GM19351 (cell line): ENCODE measurements around the gene HBP1.
"Not testable (repeated sequence)": the region's sequence is repeated elsewhere in the genome, so short reads cannot be mapped to it uniquely, and the experiment has no call there.

Source experiments
- ATAC-seq: cut with Tn5 transposase; IDR thresholded peaks from one replicate; pipeline ENCODE4 v1.9.1; 2021; ENCODE audit warnings: mild to moderate bottlenecking, moderate library complexity; ENCODE audit not compliant: unreplicated experiment

Gene HBP1

DNA sequence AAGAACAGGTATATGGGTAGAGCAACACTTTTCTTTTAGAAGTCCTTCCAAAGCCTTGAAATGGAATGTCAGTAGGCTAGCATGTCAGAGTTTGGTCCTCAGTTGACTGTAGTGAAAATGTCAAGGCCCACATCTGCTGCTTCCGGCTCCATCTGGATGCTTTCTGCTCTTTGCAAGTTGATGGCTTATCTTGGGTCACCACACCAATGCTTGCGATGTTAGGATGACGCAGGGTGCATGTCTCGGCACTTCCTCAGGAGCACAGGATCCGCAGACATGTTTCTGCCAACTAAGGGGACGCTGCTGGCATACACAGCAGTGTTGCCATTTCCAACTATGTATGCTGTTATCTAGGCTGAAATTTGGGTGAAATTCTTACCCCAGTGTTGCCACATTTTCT lies 14.0 kb upstream of the HBP1 start:
- ATAC-seq = no peak

GRCh38 chr7:107155726-107156125 lies 13.1 kb upstream of the HBP1 start:
- ATAC-seq = not testable (repeated sequence)

DNA sequence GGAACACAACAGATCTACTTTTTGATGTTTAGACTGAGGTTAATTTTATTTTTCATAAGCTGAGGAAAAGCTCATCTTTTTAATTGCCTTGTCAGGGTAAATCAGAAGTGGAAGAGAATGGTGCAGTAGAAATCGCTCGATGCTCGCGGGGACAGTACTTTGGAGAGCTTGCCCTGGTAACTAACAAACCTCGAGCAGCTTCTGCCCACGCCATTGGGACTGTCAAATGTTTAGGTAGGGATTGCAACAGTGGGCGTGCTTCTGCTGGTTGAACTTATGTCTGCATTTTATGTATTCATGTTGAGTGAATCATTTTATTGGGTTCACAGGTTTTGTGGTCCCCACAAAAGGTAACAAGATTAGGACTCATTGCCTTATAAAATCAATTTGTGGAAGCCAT lies 11.7 kb upstream of the HBP1 start:
- ATAC-seq = no peak

DNA sequence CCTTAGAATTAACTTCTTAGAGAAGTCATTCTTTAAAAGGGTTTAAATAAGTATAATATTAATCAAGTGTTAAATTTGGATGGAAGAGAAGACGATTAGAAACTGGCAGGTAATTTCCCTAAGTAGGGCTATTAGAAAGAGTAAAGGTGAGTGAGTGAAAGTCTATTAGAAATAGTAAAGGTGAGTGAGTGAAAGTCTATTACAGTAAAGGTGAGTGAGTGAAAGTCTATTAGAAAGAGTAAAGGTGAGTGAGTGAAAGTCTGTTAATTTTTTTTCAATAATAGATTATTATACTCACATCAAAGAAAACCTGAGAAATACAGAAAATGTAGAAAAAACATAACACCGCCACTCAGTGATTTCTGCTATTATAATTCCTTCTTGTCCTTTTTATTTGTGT lies 10.8 kb upstream of the HBP1 start:
- ATAC-seq = no peak

DNA sequence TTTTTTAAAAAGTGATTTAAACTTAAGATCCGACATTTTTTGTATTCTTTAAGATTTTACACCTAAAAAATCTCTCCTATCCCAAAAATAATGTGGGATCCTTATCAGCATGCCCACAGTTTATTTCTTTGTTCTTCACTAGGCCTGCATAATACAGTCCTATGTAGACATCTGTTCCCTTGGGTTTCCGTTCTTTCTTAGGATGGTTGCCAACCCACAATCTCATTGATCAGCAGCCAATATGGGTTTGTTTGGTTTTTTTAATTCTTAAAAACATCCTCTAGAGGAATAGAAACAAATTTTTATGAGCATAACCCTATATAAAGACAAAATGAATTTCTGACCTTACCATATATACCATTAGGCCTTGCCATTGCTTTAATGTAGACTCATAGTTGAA lies 8.4 kb upstream of the HBP1 start:
- no peak for ATAC-seq

DNA sequence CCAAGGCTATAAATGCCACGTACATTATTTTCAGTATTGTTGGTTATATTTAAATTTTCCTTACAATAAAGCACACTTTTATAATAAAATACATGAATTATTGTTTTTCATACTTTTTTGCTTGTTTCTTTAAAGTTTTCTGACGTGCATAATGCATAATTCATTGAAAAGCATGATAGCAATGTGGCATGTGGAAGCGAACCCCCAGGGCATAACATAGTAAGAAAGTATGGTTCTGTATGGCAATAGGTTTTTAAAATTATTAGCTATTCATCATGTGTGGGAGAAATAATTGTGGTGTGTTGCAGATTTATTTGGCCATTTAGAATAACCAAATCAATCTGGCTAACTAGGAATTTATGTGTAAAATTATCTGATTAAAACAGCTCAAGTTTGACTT lies 7.4 kb upstream of the HBP1 start:
- ATAC-seq = no peak

GRCh38 chr7:107162475-107162874 lies 6.3 kb upstream of the HBP1 start:
- no peak for ATAC-seq

DNA sequence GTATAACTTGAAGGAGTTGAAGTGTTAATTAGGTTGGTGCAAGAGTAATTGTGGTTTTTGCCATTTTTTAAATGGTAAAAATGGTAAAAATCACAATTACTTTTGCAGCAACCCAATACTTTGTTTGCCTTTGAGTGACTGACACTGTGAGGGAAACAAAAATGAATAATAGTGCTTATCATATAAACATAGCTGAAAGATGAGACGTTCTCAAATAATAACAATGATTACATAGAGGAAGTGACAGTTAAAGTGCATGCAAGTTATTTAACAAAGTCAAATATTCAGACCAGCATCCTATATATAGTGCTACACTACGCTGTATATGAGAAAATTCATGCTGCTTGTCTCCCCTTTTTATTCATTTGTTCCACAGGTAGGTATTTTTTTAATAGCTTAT lies 4.7 kb upstream of the HBP1 start:
- no peak for ATAC-seq

DNA sequence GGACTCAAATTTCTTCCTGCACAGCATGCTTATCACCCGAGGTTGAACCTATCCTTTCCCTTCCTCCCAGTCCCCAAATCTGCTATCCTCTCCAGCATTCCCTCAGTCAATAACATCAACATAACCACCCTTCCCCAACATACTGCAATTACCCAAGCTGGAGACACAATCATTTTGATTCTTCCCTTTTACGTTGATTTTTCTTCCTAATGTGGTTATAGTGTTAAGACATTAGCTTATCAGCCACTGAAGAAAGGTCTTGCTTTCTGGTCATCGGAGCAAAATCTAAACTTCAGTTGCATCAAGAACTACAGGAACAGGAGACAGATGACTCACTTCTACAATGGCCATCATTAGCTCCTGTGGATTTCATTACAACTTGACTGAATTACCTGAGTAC lies 3.5 kb upstream of the HBP1 start:
- no peak for ATAC-seq

DNA sequence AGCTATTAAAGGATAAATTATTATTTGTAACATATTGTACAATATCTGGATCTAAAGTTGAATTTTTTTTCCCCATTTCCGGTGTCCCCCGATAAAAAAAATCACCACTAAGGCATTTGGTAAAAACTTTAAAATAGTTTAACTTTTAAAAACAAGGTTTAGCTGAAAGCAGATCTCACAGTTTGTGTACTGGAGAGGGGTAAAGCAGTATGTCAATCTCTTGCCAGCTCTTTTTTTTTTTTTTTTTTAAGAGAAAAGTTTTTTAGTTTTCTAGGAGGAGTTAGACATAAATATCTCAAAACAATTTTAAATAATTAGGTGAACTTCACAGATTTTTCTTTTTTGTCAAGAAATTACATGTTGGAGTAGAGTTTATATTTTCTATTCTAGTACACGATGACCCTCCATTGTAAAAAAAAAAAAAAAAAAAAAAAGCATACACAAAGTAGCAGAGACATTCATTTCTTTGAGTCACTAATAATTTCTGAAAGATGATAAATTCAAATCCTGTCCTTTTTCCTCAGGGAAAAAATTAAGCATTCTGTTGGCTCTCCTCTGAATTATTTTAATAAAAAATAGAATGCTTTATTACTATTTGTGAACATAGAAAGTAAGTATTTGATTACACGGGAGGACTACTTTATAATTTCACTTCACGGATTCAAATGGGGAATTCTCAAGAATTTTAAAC lies 1.9 kb upstream of the HBP1 start:
- ATAC-seq = no peak

- no peak for ATAC-seq
Measured at GRCh38 chr7:107167483-107168232, 1.1 kb upstream of the HBP1 start.

- ATAC-seq = no peak
Measured at GRCh38 chr7:107169120-107170050, 582 bp downstream of the HBP1 start.

GRCh38 chr7:107170051-107170915 lies 1.5 kb downstream of the HBP1 start:
- ATAC-seq = no peak

DNA sequence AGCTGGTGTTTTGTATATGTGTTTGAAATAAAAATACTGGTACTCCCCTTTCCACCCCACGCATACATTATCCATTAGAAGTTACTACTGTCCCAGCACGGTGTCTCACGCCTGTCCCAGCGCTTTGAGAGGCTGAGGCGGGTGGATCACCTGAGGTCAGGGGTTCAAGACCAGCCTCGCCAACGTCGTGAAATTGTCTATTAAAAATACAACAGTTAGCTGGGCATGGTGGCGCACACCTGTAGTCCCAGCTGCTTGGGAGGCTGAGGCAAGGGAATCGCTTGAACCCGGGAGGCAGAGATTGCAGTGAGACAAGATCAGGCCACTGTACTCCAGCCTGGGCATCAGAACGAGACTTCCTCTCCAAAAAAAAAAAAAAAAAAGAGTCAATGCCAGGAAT lies 2.7 kb downstream of the HBP1 start:
- ATAC-seq = no peak

- no peak for ATAC-seq
Measured at GRCh38 chr7:107172276-107173032, 3.7 kb downstream of the HBP1 start.

- ATAC-seq = no peak
Measured at GRCh38 chr7:107173191-107173590, 4.4 kb downstream of the HBP1 start.

GRCh38 chr7:107173691-107174406 lies 5.0 kb downstream of the HBP1 start:
- ATAC-seq = peak; percentile 62

GRCh38 chr7:107179326-107180164 lies 10.7 kb downstream of the HBP1 start:
- ATAC-seq = no peak
